NCI-H1436 treated with DMSO at 0.1 percent for 48 hours (cell line): ENCODE results near the gene ACHE.

Source experiments
- DNase-seq: peaks from one replicate; lab custom pipeline; 2025; lab: John Stamatoyannopoulos, UW

Gene ACHE

DNA sequence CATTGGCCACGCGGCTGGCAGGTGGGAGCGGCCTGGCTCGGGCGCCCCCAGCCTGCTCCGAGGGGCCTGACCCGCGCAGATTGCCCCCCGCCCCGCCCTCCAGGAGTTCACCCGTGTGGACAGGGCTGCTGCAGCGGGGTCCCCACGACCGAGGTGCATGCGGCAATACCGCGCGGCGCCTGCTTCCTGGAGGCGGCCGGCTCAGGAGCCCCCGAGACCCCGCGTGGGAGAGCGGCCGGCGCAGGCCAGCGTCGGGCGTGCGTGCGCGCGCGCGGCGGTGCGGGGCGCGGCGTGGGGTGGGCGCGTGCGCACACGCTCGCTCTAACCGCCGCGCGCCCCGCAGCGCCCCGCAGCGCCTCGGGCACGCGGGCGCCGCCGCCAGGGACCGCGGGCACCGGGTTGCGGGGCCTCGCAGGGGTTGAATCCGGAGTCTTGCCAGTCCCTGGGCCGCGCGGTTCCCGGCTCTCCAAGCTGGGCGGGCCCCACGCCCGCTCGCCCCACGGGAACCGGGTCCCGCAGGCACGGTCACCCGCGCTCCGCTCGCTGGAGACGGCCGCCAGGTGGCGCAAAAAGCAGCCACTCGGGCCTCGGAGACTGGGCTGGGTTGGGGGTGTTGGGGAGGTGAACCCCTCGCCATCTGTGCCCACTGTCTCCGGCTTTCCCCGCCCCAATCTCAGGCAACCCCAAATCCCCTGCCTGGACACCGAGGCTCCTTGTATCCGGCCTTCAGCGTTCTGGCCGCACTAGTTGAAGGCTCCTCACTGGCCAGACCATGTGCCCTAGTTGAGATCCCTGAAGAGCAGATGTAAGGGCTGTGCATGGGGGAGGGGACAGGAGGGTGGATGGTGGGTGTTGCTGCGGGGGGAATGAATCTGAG lies 1.3 kb upstream of the ACHE start:
- DNase-seq, result no peak

GRCh38 chr7:100895956-100896731 lies 456 bp upstream of the ACHE start:
- DNase-seq, result no peak

DNA sequence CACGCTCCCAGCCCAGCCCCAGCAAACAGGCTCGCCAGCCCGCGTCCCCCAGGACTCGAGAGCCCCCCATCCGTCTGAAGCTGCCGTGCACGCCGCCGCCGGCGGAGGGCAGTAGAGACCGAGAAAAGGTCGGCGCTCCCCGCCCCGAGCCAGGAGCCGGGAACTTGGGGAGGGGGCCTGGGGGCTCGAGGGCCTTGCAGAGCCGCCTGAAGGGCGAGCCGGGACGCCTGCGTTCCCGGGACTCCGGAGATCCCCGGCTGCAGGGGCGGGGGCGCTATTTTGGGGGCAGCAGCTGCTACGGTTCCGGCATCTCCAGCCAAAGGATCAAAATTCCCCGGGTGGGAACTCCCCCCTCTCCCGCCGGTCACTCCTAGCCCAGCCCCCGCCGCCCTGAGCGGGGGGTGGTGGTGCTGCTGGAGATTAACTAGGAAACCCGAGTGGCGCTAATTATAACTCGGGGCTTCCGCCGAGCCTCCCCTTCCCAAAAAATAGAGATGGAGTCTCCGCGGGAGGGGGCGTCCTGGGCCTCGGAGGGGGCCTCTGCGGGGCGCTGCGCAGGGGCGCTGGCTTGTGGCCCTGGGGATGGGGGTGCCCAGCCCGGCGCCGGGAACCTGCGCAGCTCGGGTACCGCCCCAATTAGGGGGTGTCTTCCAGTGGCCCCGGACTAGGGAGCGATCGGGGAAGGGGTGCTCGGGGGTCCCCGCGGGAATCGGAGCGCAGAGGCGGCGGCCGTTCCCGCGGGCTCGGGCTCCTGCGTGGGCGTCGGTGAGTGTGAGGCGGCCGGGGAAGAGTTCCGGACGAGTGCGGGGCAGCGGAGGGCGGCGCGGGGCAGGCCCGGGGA lies 608 bp downstream of the ACHE start:
- DNase-seq, result no peak

DNA sequence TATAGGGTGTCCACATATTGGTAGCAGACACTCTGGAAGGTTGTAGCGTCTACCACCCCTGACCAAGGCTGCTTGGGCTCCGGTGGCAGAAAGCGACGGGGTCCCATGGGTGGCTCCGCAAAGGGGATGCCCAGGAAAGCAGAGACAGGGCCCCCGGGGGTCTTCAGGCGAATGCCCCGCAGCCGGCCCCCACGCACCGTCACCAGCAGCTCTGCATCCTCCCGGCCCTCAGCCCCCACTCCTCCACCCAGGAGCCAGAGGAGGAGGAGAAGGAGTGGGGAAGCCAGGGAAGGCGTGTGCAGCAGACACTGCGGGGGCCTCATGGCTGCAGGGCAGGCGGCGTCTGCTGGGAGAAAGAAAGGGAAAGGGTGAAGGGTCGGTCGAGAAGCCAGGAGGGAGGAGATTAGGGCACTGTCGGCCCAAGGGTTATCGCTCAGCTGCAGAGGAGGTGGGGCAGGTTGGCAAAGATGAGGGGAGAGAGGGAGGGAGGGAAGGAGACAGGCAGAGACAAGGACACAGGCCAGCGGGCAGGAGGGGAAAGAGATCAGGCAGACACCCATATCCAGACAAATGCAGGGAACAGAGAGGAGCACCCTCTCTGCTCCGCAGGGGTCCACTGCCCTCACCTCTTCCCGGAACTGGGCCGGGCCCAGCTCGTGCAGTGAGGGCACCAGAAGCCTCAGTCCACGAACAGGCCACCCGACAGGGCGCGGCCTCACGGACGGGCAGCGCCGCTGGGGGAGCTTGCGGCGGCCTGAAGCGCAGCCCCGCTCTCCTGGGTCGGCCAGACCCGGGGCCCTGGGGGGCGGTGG lies 1.6 kb downstream of the ACHE start:
- DNase-seq, result no peak

GRCh38 chr7:100893318-100893895 lies 2.3 kb downstream of the ACHE start:
- no peak for DNase-seq

GRCh38 chr7:100892364-100893317 lies 3.0 kb downstream of the ACHE start:
- DNase-seq, result no peak

DNA sequence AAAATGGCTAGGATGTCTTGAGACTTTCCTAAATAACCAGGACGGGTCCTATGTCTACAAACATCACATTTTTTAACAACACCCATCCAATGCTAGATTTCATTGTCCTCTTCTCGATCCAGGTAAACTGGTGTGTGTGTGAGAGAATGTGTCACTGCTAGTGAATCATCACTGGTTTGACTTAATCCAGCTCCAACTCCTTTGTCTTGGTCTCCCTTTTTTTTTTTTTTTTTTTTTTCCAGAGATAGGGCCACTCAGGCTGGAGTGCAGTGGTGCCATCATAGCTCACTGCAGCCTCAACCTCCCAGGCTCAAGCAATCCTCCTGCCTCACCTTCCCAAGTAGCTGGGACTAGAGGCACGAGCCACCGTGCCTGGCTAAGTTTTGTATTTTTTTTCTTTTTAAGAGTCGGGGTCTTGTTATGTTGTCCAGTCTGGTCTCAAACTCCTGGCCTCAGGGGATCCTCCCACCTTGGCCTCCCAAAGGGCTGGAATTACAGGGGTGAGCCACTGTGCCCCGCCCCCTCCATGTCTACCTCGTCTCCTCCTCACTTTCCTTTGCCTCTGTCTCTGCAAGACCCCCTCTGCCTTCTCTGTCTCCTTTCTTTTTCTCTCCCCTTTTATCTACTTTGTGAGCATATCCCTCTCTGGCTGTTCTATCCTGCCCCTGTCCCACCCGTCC lies 4.0 kb downstream of the ACHE start:
- no peak for DNase-seq

- no peak for DNase-seq
These were observed 4.8 kb downstream of the ACHE start for GRCh38 chr7:100890653-100891567.

- no peak for DNase-seq
These were observed 6.5 kb downstream of the ACHE start, which contains the start of gene UFSP1 for GRCh38 chr7:100888988-100889750. TSS of gene UFSP1 (minus strand) at chr7:100889715. CDS start at chr7:100889271, 444 bp downstream.

DNA sequence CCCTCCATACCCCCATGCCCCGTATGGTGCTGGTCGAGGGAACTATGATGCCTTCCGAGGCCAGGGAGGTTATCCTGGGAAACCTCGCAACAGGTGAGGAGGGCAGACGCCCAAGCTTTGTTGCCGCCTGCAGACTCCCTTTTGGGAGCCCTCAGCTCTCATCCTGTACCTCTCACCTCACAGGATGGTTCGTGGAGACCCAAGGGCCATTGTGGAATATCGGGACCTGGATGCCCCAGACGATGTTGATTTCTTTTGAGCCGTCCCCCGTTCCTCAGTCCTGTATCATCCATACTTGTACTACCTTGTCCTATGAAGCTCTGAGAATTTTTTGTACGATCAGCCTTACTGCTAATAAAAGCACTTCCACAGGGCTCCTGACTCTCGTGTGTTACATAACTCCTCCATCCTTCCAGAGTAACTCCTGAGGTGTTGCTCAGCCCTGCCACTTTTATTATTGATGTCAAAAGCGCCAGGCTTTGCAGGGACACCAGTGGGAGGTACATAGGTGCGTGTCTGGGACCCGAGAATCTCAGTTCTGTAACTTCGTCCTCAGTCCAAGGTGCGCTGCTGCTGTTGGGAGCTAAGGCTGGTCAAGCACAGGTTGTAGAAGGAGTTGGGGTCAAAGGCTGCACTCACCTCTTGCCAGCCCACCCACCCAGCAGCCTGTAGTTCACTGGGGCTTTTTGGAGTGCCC lies 7.2 kb downstream of the ACHE start:
- no peak for DNase-seq

- no peak for DNase-seq
These were observed 8.0 kb downstream of the ACHE start for GRCh38 chr7:100887516-100888290.

DNA sequence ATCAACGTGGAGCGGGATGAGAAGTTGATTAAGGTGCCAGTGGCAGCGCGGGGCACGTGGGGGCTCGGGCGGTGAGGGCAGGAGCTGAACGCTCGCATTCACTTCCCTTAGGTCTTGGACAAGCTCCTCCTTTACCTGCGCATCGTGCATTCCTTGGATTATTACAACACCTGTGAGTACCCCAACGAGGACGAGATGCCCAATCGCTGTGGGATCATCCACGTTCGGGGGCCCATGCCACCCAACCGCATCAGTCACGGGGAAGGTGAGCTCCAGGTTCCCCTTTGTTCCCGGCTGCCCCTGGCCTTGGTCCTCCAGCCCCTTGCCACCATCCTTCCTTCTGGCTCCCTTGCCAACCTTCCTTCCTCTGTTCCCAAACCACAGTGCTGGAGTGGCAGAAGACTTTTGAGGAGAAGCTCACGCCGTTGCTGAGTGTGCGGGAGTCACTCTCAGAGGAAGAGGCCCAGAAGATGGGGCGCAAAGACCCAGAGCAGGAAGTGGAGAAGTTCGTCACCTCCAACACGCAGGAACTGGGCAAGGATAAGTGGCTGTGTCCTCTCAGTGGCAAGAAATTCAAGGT lies 8.7 kb downstream of the ACHE start:
- no peak for DNase-seq

DNA sequence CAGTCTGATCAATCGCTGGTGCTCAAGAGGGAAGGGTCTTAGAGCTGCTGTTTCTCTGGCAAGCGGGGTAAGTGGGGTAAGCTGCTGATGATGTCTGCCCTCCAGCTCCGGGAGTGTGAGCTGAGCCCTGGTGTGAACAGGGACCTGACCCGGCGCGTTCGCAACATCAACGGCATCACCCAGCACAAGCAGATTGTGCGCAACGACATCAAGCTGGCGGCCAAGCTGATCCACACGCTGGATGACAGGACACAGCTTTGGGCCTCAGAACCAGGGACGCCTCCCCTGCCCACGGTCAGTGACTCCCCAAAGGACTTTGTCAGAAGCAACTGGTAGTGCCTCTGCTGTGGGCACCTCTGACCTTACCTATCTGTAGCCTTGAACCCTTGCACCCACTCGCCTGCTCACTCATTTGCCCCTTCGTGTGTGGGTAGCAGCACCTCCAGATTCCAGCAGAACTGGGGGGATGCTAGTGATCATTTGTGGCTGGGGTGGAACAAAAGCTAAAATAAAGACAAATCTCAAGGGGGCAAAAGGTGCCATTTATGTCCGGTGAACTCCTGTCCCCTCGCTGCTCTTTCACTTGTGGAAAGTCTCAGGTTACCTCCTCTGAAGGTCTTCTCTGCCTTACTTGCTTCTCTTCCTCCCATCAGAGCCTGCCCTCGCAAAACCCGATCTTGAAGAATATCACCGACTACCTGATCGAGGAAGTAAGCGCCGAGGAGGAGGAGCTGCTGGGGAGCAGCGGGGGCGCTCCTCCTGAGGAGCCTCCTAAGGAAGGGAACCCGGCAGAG lies 9.3 kb downstream of the ACHE start:
- DNase-seq, result no peak

GRCh38 chr7:100885440-100886141 lies 10.1 kb downstream of the ACHE start:
- no peak for DNase-seq
